HEK293 (cell line): ENCODE results near the gene SLC16A10.

ENCODE experiments used
- CTCF ChIP-seq: fragments of 450-650 bp; formaldehyde crosslinking; IDR thresholded peaks from 2 replicates; pipeline ENCODE4 v1.5.1; 2016; ENCODE audit warnings: missing biosample characterization, missing genetic modification characterization
- MZF1 ChIP-seq: fragments of 450-650 bp; formaldehyde crosslinking; IDR thresholded peaks from 2 replicates; pipeline ENCODE4 v1.5.1; 2017; ENCODE audit warnings: missing biosample characterization, missing genetic modification characterization, borderline replicate concordance
- TCF7L2 ChIP-seq: IDR thresholded peaks from 2 replicates; pipeline ENCODE4 v1.6.1; 2011; ENCODE audit warnings: low read depth, mild to moderate bottlenecking, inconsistent platforms, low read length, moderate library complexity, borderline replicate concordance
- YY1 ChIP-seq: fragments of 450-650 bp; formaldehyde crosslinking; IDR thresholded peaks from 2 replicates; pipeline ENCODE4 v1.5.1; 2018; ENCODE audit warnings: missing biosample characterization, missing genetic modification characterization
- ZNF24 ChIP-seq: fragments of 450-650 bp; formaldehyde crosslinking; IDR thresholded peaks from 2 replicates; pipeline ENCODE4 v1.5.1; 2016; ENCODE audit warnings: missing biosample characterization, missing genetic modification characterization
- ZNF248 ChIP-seq: fragments of 450-650 bp; formaldehyde crosslinking; IDR thresholded peaks from 2 replicates; pipeline ENCODE4 v1.5.1; 2017; ENCODE audit warnings: missing biosample characterization, missing genetic modification characterization
- ZNF311 ChIP-seq: fragments of 450-650 bp; formaldehyde crosslinking; IDR thresholded peaks from 2 replicates; pipeline ENCODE4 v1.5.1; 2017; ENCODE audit warnings: missing biosample characterization, missing genetic modification characterization, borderline replicate concordance
- ZNF621 ChIP-seq: fragments of 450-650 bp; formaldehyde crosslinking; IDR thresholded peaks from 2 replicates; pipeline ENCODE4 v1.5.1; 2017; ENCODE audit warnings: missing biosample characterization, missing genetic modification characterization
- ZNF624 ChIP-seq: fragments of 450-650 bp; formaldehyde crosslinking; IDR thresholded peaks from 2 replicates; pipeline ENCODE4 v1.5.1; 2017; ENCODE audit warnings: missing biosample characterization, missing genetic modification characterization
- ZNF76 ChIP-seq: fragments of 450-650 bp; formaldehyde crosslinking; IDR thresholded peaks from 2 replicates; pipeline ENCODE4; 2016; ENCODE audit warnings: low read depth, missing biosample characterization, missing genetic modification characterization, borderline replicate concordance
- TF ChIP-seq, protein P1 (sequence below): fragments of 450-650 bp; formaldehyde crosslinking; optimal IDR thresholded peaks from 2 replicates; pipeline ENCODE3; 2016; ENCODE audit warnings: missing biosample characterization, mild to moderate bottlenecking, missing genetic modification characterization

DNA sequence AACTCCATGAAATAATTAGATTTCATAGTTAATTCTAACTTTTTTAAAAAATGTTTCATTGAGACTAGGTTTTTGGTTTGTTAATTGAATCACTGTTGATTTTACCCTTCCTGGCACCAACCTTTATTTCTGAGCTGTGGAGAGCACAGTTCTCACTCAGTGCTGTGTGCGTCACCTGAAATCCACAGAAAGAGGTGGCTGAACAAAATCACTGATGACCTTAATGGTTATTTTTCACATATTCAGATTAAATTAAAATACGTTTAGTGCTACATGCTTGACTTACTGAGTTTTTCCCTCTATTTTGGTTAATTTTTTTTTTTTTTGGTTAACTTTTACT is 89.4 kb downstream of the SLC16A10 start:
- TF ChIP-seq MZF1 (tag by site-specific recombination) (no peak), CTCF (tag by site-specific recombination) (no peak), ZNF24 (tag by site-specific recombination) (no peak), ZNF624 (tag by site-specific recombination) (no peak), ZNF76 (no peak), ZNF248 (tag by site-specific recombination) (no peak), ZNF311 (no peak), ZNF621 (tag by site-specific recombination) (no peak), YY1 (tag by site-specific recombination) (no peak), TCF7L2 (no peak)
- TF ChIP-seq, protein P1, sequence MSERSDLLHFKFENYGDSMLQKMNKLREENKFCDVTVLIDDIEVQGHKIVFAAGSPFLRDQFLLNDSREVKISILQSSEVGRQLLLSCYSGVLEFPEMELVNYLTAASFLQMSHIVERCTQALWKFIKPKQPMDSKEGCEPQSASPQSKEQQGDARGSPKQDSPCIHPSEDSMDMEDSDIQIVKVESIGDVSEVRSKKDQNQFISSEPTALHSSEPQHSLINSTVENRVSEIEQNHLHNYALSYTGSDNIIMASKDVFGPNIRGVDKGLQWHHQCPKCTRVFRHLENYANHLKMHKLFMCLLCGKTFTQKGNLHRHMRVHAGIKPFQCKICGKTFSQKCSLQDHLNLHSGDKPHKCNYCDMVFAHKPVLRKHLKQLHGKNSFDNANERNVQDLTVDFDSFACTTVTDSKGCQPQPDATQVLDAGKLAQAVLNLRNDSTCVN (tag by site-specific recombination), result no peak
